ENCODE results near the gene FBLN2. TPM values are rescaled to one million over a fixed set of nuclear protein-coding genes. Genes with fewer than 3 reads are reported as not detected.

Gene FBLN2
- polyA plus RNA-seq, 1 donor (not counting 4 experiments of a cell fraction or from before 2014, with no cell fraction given), result 0.72 TPM

DNA sequence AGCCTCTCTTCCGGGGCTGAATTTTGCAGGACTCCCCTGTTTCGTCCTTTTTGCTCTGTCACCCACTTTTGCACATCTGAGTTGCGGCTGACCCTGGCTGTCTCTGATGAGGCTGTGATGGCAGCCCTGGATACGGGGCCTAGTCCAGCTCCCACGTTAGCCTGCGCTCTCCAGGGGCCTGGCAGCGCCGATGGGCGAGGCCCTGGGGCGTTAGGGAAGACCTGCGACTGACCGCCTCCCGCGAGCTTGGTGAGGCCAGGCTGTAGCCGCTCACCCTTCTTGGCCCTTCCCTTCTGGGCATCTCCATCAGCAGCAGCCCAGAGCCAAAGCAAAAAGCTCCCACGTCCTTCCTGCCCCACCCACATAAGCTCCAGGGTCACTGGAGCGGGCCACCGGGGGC is 85.2 kb downstream of the FBLN2 start:
- H3K27ac ChIP-seq (ENCODE audit: control insufficient read depth, insufficient read depth, low read length), result no peak overlapping the region
- H3K9me3 ChIP-seq (ENCODE audit: control insufficient read depth, low read depth, low read length), result no peaks in the 10 kb centered on the region
- FAIRE-seq (no peak), DNase-seq (ENCODE audit: low read depth, low spot score) (no peak)
- H3K27me3 ChIP-seq (ENCODE audit: control insufficient read depth, extremely low read depth, insufficient read depth, low read length), result no peaks in the 10 kb centered on the region
- H3K4me3 ChIP-seq (ENCODE audit: control insufficient read depth in 2 of 3, extremely low read depth in 1 of 3, insufficient read depth in 2 of 3, low read depth in 1 of 3, low read length in 3 of 3), result no peak overlapping the region
- H3K9ac ChIP-seq (ENCODE audit: control insufficient read depth, extremely low read depth, insufficient read depth, low read length), result no peak overlapping the region
- dilution Hi-C loops (cut with MboI; ENCODE audit: extremely low pct_ligation_motif_present, low sequenced_read_pairs), result no loop called here
- TF ChIP-seq EZH2 (IDR thresholded peaks at IDR 0.05; ENCODE audit: low read length), result no peak
- TF ChIP-seq, protein P1, sequence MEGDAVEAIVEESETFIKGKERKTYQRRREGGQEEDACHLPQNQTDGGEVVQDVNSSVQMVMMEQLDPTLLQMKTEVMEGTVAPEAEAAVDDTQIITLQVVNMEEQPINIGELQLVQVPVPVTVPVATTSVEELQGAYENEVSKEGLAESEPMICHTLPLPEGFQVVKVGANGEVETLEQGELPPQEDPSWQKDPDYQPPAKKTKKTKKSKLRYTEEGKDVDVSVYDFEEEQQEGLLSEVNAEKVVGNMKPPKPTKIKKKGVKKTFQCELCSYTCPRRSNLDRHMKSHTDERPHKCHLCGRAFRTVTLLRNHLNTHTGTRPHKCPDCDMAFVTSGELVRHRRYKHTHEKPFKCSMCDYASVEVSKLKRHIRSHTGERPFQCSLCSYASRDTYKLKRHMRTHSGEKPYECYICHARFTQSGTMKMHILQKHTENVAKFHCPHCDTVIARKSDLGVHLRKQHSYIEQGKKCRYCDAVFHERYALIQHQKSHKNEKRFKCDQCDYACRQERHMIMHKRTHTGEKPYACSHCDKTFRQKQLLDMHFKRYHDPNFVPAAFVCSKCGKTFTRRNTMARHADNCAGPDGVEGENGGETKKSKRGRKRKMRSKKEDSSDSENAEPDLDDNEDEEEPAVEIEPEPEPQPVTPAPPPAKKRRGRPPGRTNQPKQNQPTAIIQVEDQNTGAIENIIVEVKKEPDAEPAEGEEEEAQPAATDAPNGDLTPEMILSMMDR (optimal IDR thresholded peaks at IDR 0.05 in 1 of 3, IDR thresholded peaks at IDR 0.05 in 1 of 3, conservative IDR thresholded peaks at IDR 0.05 in 1 of 3; ENCODE audit: extremely low read depth in 1 of 3, insufficient read depth in 2 of 3, low read length in 3 of 3), result no peak
- no peaks in the 10 kb centered on the region for H4K20me1 ChIP-seq (ENCODE audit: control insufficient read depth, extremely low read depth, insufficient read depth, low read length)
- H2AFZ ChIP-seq (ENCODE audit: control insufficient read depth, low read length), result no peak overlapping the region
- H3K4me1 ChIP-seq (ENCODE audit: control insufficient read depth, extremely low read depth, insufficient read depth, low read length), result peaks cover 10% of the 10 kb centered on the region
- no peak overlapping the region for H3K4me2 ChIP-seq (ENCODE audit: control insufficient read depth, extremely low read depth, insufficient read depth, low read depth, low read length)
- H3K9me1 ChIP-seq (ENCODE audit: control insufficient read depth, extremely low read depth, insufficient read depth, low read length), result no peaks in the 10 kb centered on the region
- no peaks in the 10 kb centered on the region for H3K36me3 ChIP-seq (ENCODE audit: control insufficient read depth in 2 of 2, extremely low read depth in 1 of 2, insufficient read depth in 2 of 2, low read length in 2 of 2)
- no peaks in the 10 kb centered on the region for H3K79me2 ChIP-seq (ENCODE audit: control insufficient read depth, insufficient read depth, low read length)

DNA sequence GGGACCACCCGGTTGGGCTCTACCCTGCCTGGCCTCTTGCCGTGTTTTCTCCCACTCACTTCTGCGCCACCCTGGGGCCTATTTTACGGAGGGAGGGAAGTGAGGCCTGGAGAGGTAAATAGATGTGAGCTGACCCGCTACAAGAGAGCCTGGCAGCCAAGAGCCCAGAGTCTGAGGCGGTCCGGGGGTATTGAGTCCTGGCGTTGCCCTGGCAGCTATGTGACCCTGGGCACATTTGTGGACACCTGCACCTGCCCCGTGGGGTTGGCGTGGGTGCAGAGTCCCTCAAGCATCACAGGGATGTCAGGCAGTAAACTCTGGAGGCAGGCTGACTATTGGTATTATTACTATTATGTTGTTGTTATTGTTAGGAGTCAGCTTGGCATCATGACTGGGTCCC is 85.7 kb downstream of the FBLN2 start:
- H3K4me3 ChIP-seq (ENCODE audit: control insufficient read depth in 2 of 3, extremely low read depth in 1 of 3, insufficient read depth in 2 of 3, low read depth in 1 of 3, low read length in 3 of 3), result no peak overlapping the region
- H2AFZ ChIP-seq (ENCODE audit: control insufficient read depth, low read length), result no peak overlapping the region
- no peak for DNase-seq (ENCODE audit: low read depth, low spot score)
- no peaks in the 10 kb centered on the region for H3K27me3 ChIP-seq (ENCODE audit: control insufficient read depth, extremely low read depth, insufficient read depth, low read length)
- no peaks in the 10 kb centered on the region for H3K36me3 ChIP-seq (ENCODE audit: control insufficient read depth in 2 of 2, extremely low read depth in 1 of 2, insufficient read depth in 2 of 2, low read length in 2 of 2)
- peaks cover 12% of the 10 kb centered on the region for H3K4me1 ChIP-seq (ENCODE audit: control insufficient read depth, extremely low read depth, insufficient read depth, low read length)
- dilution Hi-C loops (cut with MboI; ENCODE audit: extremely low pct_ligation_motif_present, low sequenced_read_pairs), result no loop called here
- H3K9ac ChIP-seq (ENCODE audit: control insufficient read depth, extremely low read depth, insufficient read depth, low read length), result no peak overlapping the region
- H3K4me2 ChIP-seq (ENCODE audit: control insufficient read depth, extremely low read depth, insufficient read depth, low read depth, low read length), result no peak overlapping the region
- FAIRE-seq, result no peak
- no peaks in the 10 kb centered on the region for H3K9me1 ChIP-seq (ENCODE audit: control insufficient read depth, extremely low read depth, insufficient read depth, low read length)
- H3K27ac ChIP-seq (ENCODE audit: control insufficient read depth, insufficient read depth, low read length), result no peak overlapping the region
- H3K79me2 ChIP-seq (ENCODE audit: control insufficient read depth, insufficient read depth, low read length), result no peaks in the 10 kb centered on the region
- no peaks in the 10 kb centered on the region for H4K20me1 ChIP-seq (ENCODE audit: control insufficient read depth, extremely low read depth, insufficient read depth, low read length)
- no peaks in the 10 kb centered on the region for H3K9me3 ChIP-seq (ENCODE audit: control insufficient read depth, low read depth, low read length)
- TF ChIP-seq, protein P1 (optimal IDR thresholded peaks at IDR 0.05 in 1 of 3, IDR thresholded peaks at IDR 0.05 in 1 of 3, conservative IDR thresholded peaks at IDR 0.05 in 1 of 3; ENCODE audit: extremely low read depth in 1 of 3, insufficient read depth in 2 of 3, low read length in 3 of 3), result no peak
- no peak for TF ChIP-seq EZH2 (IDR thresholded peaks at IDR 0.05; ENCODE audit: low read length)

Measured in keratinocyte (primary cell).